ENCODE data around the gene OPCML.

Gene OPCML

DNA sequence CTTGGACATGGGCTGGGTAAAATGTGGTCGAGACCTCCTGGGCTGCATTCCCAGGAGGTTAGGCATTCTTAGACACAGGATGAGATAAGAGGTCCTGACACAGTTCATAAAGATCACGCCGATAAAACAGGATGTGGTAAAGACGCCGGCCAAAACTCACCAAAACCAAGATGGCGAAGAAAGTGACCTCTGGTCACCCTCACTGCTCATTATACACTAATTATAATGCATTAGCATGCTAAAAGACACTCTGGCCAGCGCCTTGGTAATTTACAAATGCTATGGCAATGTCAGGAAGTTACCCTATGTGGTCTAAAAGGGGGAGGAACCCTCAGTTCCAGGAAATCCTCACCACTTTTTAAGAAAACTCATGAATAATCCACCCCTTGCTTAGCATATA lies 983.3 kb downstream of the OPCML start:
- DNase-seq (ENCODE audit: low read depth): no peak

DNA sequence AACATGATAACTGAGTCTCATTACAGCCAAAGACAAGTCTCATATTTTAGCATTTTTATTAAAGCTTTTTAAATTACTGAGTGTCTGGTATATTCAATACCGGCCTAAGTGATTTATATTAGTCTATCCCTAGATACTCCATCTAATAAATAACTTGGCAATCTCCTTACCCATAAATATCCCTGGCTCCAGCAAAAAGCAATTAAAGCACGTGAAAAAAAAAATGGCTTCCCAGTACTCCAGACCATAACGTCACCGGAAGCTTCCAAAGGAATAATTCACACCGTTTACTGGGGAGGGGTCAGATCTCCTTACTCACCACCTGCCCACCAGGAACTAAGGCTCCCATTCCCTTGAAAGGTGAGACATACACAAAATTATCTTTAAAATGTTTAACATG lies 988.3 kb downstream of the OPCML start:
- no peak for DNase-seq (ENCODE audit: low read depth)

DNA sequence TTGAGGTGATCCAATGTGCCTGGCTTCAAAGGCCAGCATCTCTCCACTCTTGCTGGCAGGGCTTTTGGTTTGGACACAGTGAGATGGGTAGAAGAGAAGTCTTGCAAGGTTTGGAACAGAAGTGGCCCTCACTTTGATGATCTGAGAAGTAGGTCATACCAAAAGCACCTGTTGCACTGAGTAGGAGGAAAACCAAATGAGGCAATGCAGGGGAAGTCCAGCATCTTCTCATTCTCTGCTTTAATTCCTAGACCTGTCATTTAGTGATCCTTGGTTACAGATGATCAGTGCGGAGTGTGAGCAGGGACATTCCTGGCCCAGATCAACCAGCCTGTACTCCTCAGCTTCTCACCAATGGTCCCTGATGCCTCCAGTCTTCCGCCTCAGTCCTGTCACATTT lies 990.5 kb downstream of the OPCML start:
- DNase-seq (ENCODE audit: low read depth): no peak

DNA sequence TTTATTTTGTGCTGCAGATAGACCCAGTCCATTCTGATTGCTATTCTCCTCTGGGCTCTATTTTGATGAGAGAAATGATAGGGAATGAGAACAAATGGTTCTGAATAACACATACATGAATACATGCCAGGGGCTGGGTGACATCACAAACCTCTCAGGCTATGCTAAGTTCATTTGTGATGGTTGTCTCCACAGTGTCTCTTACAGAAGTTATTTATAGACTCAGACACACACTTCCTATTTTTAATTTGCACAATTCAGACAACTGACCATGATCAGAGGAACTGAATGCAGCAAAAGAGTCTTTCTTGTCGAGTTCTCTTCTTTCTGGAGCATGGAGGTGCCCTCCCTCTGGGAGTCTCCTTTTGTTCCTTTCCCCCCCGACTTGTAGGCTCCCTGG lies 991.7 kb downstream of the OPCML start:
- DNase-seq (ENCODE audit: low read depth): no peak

DNA sequence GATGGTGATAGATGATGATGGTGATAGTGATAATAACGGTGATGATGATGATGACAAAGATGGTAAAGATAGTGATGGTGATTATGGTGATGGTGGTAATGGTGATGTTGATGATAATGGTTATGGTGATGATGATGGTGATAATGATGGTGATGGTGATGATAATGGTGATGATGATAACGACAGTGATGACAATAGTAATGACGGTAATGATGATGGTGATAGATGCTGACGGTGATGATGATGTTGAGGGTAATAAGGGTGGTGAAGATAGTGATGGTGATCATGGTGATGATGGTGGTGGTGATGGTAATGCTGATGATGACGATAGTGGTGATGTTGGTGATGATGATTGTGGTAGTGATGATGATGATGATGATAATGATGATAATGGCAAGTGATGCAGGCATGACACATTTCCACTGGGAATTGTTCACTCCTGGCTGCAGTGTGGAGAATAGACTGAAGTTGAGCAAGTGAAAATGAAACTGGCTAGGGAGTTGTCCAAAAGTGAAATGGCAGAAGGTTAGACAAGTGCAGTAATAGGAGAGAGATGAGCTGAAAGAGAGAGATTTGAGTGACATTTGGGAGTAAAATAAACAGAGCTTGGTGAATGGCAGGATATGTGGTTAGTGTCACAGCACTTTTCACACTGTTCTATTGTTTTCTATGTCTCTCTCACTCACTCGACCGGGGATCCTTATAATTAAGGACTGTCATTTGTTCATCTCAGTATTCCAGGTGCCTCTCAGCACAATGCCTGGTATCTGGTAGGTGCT lies 992.5 kb downstream of the OPCML start:
- DNase-seq (ENCODE audit: low read depth): no peak

DNA sequence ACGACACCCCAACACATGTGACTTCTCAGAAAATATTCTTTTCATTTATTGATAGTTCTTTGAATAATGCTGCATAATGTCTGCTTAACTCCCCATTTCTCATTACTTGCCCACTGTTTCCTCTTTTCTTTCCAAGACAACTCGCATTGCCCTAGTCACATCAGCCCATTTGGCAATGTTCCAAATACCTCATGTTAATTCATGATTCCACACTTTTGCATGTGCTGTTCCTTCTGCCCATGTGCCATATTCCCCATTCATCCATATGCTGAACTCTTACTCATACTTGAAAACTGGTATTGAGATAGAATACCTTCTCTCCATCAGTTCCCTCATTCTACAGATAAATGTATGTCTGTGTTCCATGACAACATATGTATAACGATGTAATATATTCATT lies 993.7 kb downstream of the OPCML start:
- no peak for DNase-seq (ENCODE audit: low read depth)

DNA sequence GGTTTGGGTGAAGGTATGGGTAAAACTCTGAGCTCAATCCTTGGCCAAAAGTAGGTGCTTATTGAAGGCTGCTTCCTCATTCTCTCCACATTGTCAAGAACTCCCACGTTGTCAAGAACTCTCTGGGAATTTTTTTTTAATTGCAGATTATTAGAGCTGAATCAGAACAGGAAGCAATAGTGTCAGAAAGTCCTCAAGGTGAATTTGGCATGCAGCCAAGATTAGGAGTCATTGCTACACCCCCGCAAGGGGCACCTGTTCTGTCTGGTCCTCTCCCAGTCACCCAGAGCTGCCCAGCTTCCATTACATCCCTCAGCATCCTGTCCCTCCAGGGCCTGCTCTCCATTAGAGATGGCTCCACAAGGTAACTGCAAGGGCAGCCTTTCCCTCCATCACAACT lies 996.5 kb downstream of the OPCML start:
- no peak for DNase-seq (ENCODE audit: low read depth)

DNA sequence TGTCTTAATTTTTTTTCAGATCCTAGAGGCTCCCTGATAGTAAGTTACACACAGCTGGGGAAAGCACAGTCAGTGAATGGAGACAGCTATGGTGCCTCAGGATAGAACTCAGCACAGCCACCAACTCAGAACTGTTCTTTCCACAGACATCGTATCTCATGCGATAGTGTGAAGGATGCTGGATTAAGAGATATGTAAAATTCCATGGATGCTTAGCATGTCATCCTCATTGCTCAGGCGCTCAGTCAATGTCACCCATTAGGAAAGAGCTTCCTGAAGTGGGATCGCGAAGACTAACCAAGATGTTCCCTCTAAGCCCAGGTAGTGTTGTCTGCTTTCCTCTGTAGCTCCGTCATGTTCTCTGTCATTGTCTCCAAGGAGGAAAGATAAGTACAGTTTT lies 1000.4 kb downstream of the OPCML start:
- no peak for DNase-seq (ENCODE audit: low read depth)

DNA sequence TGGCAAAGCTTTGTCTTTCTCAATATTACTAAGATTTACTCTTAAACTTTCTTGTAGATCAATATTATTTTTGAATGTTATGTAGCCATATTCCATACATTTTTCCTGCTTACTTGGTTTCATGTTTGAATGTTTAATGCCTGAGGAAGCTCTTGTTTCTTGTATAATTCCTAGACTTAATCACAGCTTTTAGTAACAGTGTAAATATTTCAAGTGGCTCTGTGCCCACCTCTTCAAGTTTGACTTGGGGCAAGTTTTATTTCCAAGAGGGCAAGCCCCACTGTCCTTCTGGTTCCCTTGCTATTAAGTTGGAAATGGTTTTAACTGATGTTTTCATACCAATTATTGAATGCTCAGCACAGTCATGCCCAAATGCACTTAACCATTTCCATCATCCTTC lies 1004.1 kb downstream of the OPCML start:
- DNase-seq (ENCODE audit: low read depth): no peak

DNA sequence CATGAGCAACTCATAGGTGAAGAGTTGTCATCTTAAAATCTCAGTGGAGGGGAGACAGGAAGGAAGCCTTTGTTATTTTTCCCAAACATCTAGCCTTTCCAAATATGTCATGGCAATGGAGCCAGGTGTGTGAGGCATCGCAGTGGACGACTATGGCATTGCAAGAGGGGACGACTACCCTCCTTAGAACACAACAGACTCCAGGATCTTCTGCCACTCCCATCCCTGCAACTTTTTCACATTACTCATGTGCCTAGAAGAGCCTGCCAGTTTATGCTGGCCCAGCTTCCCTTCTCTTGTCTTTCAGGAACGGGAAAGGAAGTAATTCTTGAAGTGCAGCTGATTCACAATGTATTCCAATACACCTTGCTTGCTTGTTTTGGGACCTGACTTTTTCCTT lies 1008.4 kb downstream of the OPCML start:
- DNase-seq (ENCODE audit: low read depth): no peak

DNA sequence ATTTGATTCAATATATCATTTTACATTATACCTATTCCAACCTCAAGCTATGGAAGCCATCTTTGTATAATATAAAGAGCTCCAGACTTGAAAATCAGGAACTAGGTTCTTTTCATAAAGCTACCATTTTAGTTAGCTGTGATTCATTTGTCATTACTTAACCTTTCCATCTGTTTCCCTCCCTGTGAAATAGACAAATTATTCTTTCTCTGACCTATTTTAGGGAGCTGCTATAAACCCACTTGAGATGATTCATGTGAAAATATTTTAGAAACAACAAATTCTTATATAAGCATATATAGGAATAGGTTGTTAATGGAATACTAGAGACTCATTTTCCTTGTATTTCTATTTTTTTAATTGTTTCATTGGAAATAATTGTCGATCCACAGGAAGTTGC lies 1012.1 kb downstream of the OPCML start:
- no peak for DNase-seq (ENCODE audit: low read depth)

DNA sequence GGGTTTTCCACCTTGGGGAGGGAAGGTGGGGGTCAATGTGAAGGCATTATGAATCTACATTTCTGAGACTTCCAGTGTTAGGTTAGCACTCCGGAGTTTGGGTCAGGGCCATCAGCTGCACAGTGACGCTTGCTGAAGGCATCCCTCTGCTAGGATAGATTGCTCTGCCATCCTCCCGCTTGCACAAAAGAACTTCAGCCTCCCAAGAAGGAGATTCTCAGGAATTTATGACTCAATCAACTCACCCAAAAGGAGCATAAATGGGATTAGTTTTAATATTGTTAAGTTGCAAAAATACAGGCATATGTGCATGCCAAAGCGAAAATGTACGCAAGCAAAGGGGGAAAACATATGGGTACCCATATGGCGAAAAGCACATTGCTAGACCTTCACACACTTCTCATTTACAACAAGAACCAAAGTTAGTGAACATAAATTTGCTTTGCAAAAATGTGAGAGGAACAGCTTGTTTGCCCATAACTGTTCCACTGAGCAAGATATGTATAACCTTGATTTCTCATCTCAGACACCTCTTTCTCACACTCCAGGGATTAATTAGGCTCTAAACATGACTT lies 1013.0 kb downstream of the OPCML start:
- DNase-seq (ENCODE audit: low read depth): no peak

DNA sequence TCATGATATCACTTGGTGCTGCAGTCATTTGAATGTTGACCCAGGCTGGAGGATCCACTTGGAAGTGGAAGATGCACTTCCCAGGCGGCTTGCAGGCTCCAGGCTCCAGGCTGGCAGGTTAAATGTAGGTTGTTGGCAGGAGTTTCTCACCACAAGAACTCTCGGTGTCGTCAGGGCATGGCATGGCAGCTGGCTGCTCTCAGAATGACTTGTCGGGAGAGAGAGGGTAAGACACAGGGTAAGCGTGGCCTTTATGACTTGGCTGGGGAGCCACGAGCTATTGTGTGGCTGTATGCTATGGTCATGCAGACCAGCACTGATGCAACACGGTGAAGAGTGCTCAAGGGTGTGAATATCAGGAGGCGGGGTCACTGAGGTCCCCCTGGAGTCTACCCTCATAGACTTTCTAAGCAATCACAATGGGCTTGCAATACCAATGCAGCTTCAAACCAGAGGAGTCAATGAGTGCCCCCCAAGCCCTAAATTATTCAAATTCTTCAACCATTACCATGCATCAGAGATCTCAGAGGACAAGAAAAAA lies 1027.7 kb downstream of the OPCML start:
- no peak for DNase-seq (ENCODE audit: low read depth)

DNA sequence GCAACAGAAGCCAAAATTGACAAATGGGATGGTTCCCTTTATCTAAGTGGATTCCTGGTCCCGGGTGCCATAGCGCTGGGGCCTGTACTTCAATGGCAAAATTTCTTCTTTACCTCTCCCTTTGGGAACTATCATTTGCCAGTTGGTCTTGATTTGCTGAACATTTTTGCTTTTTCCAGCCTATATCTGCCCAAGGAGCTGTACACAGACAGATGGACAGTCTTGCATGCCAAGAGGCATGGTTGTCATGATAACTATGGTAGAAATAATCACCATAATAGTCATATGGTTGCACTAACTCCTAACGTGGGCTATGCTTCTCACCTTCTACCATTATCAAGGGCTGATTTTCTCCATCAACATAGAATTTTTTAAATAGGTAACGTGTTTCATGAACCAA lies 1030.9 kb downstream of the OPCML start:
- DNase-seq (ENCODE audit: low read depth): no peak

DNA sequence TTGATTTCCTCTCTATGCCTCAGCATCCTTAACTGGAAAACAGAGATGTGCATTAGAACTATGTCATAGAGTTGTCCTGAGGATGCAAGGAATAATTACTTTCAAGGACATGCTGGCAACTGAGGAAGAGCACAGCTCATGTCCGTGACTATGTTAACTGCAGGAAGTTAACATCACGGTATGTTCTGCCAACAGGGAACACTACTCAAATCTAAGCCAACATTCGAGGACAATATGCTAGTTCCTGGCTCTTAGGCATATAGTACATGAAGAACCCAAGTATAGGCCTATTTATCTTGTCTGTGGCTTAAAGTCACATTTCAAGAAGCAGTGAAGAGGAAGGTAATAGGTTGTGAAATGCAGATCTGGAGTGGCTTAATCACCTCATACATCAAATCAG lies 1032.6 kb downstream of the OPCML start:
- no peak for DNase-seq (ENCODE audit: low read depth)

DNA sequence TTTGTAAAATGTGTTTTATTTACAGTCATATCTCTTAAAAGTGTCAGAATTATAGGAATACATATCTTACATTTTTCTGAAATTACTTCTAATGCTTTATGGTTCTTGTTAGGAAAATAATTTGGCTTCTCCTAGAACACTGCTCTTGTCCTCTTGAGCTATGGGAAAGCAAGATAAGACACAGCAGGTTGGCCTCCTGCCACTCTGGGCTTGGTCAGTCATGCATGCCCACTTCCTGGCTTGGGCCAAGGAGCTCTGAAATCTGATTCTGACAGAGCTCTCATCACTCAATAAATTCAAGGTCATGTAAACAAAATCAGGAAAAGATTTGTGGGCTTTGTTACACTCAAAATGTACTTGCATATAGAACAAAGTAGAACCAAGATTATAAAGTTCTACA lies 1036.0 kb downstream of the OPCML start:
- DNase-seq (ENCODE audit: low read depth): no peak

DNA sequence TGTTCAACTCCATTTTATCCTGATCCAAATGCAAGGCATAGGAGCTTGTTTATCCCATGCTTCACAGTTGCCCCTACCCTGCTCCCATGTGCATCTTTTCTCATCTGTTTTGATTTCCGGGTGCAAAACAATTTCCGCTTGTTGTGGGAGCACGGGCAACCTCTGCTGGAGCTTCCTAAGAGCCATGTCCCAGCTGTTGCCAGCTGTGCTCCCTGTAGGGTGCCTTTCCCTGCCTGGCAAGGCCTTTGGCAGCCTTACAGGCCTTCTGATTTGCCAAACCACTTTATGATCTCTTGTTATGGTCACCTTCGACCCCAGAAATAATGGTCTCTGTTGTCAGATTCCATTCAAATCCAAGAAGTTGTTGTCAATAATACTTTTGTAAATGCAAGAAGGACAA lies 1038.5 kb downstream of the OPCML start:
- no peak for DNase-seq (ENCODE audit: low read depth)

DNA sequence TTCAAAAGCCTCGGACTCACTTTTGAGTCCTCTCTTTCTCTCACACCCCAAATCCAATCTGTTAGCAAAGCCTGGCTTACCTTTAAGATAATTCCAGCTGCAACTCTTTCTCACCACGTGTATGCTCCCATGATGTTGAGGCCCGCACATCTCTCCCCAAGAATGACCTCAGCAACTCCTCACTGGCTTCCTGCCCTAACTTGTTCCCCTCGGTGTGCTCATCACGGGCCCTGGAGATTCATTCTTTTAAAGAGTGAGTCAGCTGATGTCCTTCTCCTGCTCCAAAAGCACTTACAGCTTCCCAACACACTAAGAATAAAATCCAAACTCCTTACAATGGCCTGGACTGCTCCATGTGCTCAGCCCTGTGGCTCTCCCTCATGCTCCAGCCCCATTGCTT lies 1041.3 kb downstream of the OPCML start:
- no peak for DNase-seq (ENCODE audit: low read depth)

DNA sequence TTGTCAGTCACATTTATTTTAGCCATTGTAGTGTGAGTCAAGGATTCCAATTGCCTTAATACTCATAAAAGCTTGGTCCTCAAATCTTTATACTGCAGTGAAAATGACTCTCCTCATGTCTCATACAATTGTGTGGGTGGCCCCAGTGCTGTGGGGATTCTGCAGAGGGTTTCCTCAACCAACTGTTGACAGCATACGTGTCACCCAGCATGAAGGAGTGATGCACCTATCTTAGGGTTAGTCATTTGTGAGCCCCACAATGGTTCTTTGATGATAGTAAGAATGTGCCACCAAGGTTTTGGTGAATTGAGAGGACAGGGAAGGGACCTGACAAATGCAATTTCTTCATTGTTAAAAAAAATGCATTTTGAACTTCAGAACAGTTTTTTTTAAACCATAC lies 1046.2 kb downstream of the OPCML start:
- no peak for DNase-seq (ENCODE audit: low read depth)

DNA sequence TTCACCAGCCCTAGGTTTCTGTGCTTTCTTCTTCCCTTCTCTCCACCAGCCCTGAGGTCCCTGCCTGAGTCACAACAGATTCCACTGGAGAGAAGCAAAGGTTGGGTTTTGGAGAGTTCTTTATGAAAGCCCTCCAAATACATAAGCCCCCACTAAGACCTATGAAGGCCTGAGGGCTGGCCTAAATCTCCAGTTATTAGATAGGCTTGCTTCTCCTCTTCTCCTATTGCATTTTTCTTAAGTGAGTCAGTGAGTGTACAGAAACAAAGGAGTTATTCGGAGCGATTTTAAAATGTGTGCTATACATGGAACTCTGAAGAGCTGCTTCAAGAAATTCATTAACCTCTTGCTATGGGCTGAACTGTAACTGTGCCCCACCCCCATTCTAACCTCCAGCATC lies 1057.3 kb downstream of the OPCML start:
- DNase-seq (ENCODE audit: low read depth): no peak

DNA sequence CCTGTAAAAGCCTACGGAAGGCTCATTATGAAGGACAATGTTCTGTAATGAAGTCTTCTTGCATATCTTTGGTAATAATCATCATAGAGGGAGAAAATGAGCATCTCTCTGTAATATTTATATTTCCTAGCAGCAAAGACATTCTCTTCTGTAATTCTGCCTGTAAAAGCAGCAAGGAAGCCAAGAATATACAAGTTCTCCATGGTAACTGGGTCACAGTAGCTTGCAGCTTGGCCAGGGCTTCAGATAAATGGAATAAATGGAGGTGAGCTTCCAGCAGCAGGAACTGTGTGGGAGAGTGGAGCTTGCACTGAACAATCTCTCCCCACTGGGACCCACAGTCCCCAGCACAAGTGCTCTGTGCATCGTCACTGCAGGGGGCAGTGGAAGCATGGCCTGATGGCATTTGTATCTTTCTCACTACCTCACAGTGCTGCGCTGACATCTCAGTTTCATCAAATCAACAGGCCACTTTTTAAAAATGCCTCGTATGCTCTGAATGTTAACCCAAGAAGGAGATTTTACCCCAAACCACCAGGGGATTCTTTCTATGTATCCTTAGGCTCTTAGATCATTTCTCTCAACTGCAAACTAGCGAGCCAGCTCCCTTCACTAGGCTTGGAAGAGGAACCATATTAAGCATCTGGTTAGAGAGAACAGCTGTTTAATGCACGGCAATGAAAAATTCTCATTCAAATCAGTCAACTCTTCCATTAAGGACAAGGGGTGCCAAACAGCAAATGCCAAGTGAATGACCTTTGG lies 1059.7 kb downstream of the OPCML start:
- DNase-seq (ENCODE audit: low read depth): no peak

DNA sequence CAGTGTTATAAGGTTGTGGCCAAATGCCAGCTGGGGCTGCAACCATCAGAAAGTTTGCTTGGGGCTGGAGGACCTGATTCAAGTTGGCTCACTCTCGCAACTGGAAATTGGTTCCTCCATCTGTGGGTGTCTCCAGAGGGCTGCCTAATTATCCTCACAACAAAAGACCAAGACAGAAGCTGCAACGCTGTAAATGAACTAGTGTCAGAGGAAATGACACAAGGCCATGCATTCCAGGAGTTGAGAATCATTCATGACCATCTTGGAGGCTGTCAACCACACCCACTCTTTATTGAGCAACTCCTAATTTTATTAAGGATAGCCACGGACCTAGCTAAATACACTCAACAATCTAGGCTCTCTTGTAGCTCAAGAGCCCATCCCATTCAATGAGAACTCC lies 1060.8 kb downstream of the OPCML start:
- no peak for DNase-seq (ENCODE audit: low read depth)

DNA sequence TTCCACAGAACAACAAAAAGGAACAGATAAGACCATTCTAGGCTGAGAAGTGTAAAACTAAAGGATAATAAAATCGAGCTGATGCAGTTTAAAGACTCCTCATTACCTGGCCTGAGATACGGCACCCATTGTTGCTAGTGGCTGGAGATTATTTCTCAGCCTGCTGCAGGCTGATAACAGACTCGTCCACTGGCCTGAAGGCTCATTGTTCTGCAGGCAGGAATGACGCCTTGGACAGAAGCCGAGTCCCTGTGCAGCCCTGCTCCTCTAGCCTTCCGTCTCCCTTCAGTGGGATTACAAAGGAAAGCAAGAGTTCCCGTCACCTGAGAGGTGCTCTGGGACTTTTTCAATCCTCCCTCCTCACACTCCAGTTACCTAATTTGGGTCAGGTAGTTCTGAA lies 1065.3 kb downstream of the OPCML start:
- no peak for DNase-seq (ENCODE audit: low read depth)

Data from stimulated activated CD8-positive, alpha-beta memory T cell treated with anti-CD3 and anti-CD28 coated beads, Interleukin-12 subunit alpha, Interleukin-12 subunit beta, amount 100 ng/mL, for 4 hours (primary cell).